CD4-positive, alpha-beta T cell treated with Interleukin-12 subunit alpha and Interleukin-12 subunit beta, for 1 hour (primary cell): ENCODE measurements around the gene ETV4.
"Not testable (repeated sequence)": the region's sequence is repeated elsewhere in the genome, so short reads cannot be mapped to it uniquely, and the experiment has no call there.

Experiments
- DNase-seq: peaks from one replicate; pipeline ENCODE4 v3.0.0-alpha.2; 2020

Gene ETV4

DNA sequence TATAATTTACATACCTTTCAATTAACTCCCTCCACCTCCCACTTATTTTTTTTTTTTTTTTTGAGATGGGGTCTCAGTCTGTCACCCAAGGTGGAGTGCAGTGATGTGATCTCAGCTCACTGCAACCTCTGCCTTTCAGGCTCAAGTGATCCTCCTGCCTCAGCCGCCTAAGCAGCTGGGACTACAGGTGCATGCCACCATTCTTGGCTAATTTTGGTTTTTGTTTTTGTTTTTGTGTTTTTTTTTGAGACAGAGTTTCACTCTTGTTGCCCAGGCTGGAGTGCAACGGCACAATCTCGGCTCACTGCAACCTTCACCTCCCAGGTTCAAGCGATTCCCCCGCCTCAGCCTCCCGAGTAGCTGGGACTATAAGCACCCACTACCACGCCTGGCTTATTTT lies 36.7 kb downstream of the ETV4 start:
- DNase-seq, result not testable (repeated sequence)

- DNase-seq, result no peak
Measured at GRCh38 chr17:43490621-43491020, 55.5 kb downstream of the ETV4 start.

DNA sequence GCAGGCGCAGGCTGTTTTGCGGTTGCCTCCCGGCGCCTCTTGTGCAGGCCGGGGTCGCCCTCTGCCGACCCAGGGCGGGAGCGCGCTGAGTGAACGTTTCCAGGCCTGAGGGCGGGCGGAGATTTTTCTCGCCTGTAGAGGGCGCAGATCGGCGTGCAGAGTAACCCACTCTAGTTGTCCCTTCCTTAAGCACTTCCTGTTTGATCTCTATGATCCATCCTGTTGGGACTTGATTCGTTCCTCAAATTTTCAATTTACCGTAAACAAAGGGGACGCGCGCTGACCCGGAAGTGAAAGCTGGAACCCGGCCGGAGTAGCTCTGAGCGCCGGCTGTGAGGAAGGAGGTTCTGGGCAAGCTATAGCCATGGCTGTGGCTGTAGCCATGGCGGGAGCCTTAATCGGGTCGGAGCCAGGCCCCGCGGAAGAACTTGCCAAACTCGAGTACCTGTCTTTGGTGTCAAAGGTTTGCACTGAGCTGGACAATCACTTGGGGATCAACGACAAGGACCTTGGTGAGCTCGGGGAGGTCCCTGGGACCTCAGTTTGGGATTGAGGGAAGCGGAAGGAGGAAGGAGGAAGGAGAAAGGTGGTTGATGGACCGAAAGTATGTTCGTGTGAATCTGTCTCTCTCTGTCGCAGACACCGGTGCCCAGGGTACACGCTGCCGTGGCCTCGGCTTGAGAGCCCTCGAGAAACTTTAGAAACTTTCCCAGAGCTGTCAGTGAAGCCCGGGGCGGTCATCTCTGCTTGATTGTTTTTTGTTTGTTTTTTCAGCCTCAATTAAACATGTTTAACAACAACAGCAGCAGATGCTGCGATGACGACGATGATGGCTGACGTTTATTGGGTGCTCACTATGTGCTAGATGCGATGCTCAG lies 62.2 kb downstream of the ETV4 start, which contains the start of gene DHX8:
TSS of gene DHX8 (plus strand) at position 302 of the 878 bp plus-strand sequence. CDS start at position 365, 63 bp downstream.
- peak; percentile 99 for DNase-seq

- no peak for DNase-seq
Measured at GRCh38 chr17:43482103-43483012, 63.8 kb downstream of the ETV4 start.

GRCh38 chr17:43479948-43480347 lies 66.2 kb downstream of the ETV4 start:
- no peak for DNase-seq
